HG03558 (cell line): ENCODE results near the gene PEX11B.
"Not testable (repeated sequence)": the region's sequence is repeated elsewhere in the genome, so short reads cannot be mapped to it uniquely, and the experiment has no call there.

ENCODE experiments used
- ATAC-seq: cut with Tn5 transposase; IDR thresholded peaks from one replicate; pipeline ENCODE4 v1.9.1; 2021; ENCODE audit warnings: moderate number of reproducible peaks; ENCODE audit not compliant: unreplicated experiment; ENCODE audit errors: extremely low read depth

PEX11B gene

GRCh38 chr1:145953861-145954260, 35.3 kb upstream of the PEX11B start:
- no peak for ATAC-seq

DNA sequence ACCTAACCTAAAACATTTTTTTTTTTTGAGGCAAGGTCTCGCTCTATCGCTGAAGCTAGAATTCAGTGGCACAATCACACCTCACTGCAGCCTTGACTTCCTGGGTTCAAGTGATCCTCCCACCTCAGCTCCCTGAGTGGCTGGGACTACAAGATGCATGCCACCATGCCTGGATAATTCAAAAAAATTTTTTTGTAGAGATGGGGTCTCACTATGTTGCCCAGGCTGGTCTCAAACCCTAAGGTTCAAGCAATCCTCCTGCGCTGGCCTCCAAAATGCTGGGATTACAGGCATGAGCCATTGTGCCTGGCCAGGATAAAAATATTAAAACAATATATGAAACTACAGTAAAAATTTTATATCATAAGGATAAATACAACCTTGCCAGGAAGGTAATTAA, 34.4 kb upstream of the PEX11B start:
- no peak for ATAC-seq

GRCh38 chr1:145951526-145951925, 33.0 kb upstream of the PEX11B start:
- no peak for ATAC-seq

DNA sequence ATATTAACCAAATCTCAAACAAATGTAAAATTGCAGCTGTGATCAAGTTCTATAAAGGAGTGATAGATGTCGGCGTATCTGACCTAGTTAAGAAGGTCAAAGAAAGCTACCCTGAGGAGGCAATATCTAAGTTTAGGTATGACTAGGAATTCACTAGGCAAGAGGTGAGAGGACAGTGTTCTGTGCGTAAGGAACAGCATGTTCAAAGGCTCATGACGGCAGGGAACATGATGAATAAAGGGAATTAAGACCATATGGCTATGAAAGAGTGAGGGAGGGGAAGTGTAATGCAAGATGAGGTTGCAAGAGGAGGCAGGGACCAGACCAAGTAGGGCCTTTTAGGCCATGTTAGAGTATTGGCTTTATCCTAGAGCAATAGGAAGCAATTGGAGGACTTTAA, 30.7 kb upstream of the PEX11B start:
- no peak for ATAC-seq

DNA sequence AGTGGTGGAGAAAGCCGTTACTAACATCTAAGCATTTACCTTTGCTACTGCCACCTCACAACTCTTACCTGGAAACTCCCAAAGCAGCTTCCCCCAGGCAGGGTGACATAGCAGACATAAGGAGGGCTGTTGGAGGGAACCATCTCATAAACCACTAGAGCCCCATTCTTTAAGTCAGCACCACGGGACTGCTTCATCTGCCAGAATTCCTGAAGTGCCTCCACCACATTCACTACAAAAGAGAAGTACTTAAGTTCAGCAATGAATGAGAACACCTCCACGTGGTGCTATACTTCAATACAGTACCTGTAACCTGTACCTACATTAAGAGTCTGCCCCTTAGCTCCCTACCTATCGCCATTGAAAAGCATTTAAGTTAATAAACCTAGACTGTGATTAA, 29.0 kb upstream of the PEX11B start:
- no peak for ATAC-seq

GRCh38 chr1:145946477-145946986, 28.0 kb upstream of the PEX11B start:
- ATAC-seq = no peak

DNA sequence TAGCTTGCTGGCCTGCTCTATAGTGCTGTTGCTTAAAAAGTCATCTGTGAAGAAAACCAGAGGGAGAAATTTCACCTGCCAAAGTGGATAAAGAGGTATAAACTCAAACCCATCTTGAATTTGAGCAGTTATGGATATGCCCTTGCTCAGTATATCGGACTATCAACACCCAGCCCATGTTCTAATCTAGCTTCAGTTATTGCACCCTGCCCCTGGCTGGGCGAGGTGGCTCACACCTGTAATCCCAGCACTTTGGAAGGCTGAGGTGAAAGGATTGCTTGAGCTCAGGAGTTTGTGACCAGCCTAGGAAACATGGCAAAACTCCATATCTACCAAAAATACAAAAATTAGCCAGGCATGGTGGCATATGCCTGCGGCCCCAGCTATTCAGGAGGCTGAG, 26.0 kb upstream of the PEX11B start:
- no peak for ATAC-seq

GRCh38 chr1:145942871-145943270, 24.4 kb upstream of the PEX11B start:
- no peak for ATAC-seq

- no peak for ATAC-seq
Measured at GRCh38 chr1:145942405-145942804, 23.9 kb upstream of the PEX11B start.

DNA sequence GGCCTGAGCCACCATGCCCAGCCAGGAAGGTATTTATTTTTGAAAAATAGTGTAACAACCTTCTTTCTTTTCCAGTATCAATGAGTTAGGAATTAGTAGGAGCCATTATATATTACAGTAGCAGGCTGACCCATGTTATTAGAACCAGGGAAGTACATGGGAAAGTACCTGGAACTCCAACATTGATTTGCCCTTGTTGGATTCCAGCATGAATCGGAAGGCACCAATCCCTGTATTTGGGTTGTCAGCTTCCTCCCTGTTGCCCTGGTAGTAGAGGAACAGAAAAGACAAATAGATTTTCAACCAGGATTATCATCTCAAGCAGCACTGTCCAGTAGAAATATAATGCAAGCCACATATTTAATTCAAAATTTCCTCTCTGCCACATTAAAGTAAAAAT, 18.9 kb upstream of the PEX11B start:
- no peak for ATAC-seq

- ATAC-seq = no peak
Measured at GRCh38 chr1:145936247-145936646, 17.7 kb upstream of the PEX11B start.

GRCh38 chr1:145935708-145936107, 17.2 kb upstream of the PEX11B start:
- ATAC-seq = no peak

DNA sequence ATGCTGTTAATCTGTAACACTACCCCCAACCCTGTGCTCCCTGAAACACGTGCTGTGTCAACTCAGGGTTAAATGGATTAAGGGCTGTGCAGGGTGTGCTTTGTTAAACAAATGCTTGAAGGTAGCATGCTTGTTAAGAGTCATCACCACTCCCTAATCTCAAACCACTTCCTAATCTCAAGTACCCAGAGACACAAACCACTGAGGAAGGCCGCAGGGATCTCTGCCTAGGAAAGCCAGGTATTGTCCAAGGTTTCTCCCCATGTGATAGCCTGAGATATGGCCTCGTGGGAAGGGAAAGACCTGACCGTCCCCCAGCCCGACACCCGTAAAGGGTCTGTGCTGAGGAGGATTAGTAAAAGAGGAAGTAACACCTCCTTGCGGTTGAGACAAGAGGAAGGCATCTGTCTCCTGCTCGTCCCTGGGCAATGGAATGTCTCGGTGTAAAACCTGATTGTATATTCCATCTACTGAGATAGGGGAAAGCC, 14.0 kb upstream of the PEX11B start:
- ATAC-seq = not testable (repeated sequence)

- ATAC-seq = no peak
Measured at GRCh38 chr1:145927916-145928643, 9.6 kb upstream of the PEX11B start.

- peak; percentile 91 for ATAC-seq
Measured at GRCh38 chr1:145927063-145927886, 8.8 kb upstream of the PEX11B start, which contains the start of gene RBM8A. TSS of gene RBM8A (minus strand) at chr1:145927484. CDS start at chr1:145927426, 58 bp downstream.

GRCh38 chr1:145926686-145927062, 8.2 kb upstream of the PEX11B start:
- ATAC-seq = no peak

GRCh38 chr1:145922266-145922665, 3.7 kb upstream of the PEX11B start:
- ATAC-seq = no peak

- not testable (repeated sequence) for ATAC-seq
Measured at GRCh38 chr1:145920297-145920696, 1.8 kb upstream of the PEX11B start.

DNA sequence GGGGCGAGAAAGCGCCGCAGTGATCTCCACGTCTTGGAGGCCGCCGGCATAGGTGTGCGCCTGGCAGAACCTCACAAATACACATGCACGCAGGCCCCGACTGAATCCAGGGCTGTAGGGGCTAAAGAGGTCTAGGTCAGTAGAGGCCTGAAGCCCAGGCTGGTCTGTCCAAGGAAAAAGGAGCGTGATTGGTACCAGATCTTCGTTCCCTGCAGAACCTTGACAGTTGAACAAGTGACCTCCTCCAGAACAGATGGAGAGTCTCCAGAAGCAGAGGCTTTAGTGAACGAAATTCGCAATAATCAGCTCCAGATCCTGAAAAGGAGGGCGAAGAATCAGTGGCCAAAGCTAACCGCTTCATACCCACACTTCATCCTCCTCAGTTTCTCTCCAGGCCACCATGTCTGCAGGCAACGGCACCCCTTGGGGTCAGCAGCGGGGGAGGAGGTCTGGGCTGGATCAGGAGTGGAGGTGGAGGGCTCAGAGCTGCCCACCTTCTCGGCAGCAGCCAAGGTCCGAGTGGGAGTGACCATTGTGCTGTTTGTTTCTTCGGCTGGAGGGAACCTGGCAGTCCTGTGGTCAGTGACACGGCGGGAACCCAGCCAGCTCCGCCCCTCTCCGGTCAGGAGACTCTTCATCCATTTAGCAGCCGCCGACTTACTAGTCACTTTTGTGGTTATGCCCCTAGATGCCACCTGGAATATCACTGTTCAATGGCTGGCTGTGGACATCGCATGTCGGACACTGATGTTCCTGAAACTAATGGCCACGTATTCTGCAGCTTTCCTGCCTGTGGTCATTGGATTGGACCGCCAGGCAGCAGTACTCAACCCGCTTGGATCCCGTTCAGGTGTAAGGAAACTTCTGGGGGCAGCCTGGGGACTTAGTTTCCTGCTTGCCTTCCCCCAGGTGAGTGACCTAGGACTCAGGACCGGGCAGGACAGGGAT, 749 bp upstream of the PEX11B start:
- ATAC-seq = peak; percentile 43

- no peak for ATAC-seq
Measured at GRCh38 chr1:145917595-145917994, 922 bp downstream of the PEX11B start.
